Stimulated activated CD4-positive, alpha-beta T cell treated with anti-CD3 and anti-CD28 coated beads, Interleukin-1b, Interleukin-23, amount 100 ng/mL, for 48 hours (primary cell): ENCODE results near the gene ROBO4.

ENCODE experiments used
- DNase-seq: peaks from one replicate; pipeline ENCODE4 v3.0.0-alpha.2; 2020

The ROBO4 gene

GRCh38 chr11:124889191-124890091, 8.2 kb downstream of the ROBO4 start:
- DNase-seq = no peak

- no peak for DNase-seq
Measured at GRCh38 chr11:124887667-124888013, 10.0 kb downstream of the ROBO4 start.

- no peak for DNase-seq
Measured at GRCh38 chr11:124886978-124887666, 10.5 kb downstream of the ROBO4 start.

GRCh38 chr11:124886476-124886875, 11.2 kb downstream of the ROBO4 start:
- DNase-seq = no peak

- no peak for DNase-seq
Measured at GRCh38 chr11:124884869-124885479, 12.7 kb downstream of the ROBO4 start.

GRCh38 chr11:124884340-124884739, 13.3 kb downstream of the ROBO4 start:
- no peak for DNase-seq

- DNase-seq = no peak
Measured at GRCh38 chr11:124882339-124883071, 15.2 kb downstream of the ROBO4 start.

- no peak for DNase-seq
Measured at GRCh38 chr11:124880958-124881357, 16.7 kb downstream of the ROBO4 start.

- no peak for DNase-seq
Measured at GRCh38 chr11:124880290-124880611, 17.4 kb downstream of the ROBO4 start.

- DNase-seq = no peak
Measured at GRCh38 chr11:124879493-124880289, 18.0 kb downstream of the ROBO4 start.

- no peak for DNase-seq
Measured at GRCh38 chr11:124878759-124879492, 18.7 kb downstream of the ROBO4 start.

GRCh38 chr11:124877910-124878758, 19.5 kb downstream of the ROBO4 start:
- no peak for DNase-seq

GRCh38 chr11:124877631-124877909, 20.1 kb downstream of the ROBO4 start:
- DNase-seq = no peak

- DNase-seq = no peak
Measured at GRCh38 chr11:124876818-124877630, 20.6 kb downstream of the ROBO4 start.

GRCh38 chr11:124875943-124876817, 21.5 kb downstream of the ROBO4 start:
- peak; percentile 78 for DNase-seq

- DNase-seq = no peak
Measured at GRCh38 chr11:124875401-124875800, 22.3 kb downstream of the ROBO4 start.

GRCh38 chr11:124874571-124875255, 23.0 kb downstream of the ROBO4 start:
- no peak for DNase-seq

- no peak for DNase-seq
Measured at GRCh38 chr11:124873951-124874350, 23.7 kb downstream of the ROBO4 start.
